GM19240 (cell line): Measurements from ENCODE around the gene LMOD1.

Experiments used
- DNase-seq: peaks from one replicate; pipeline ENCODE4 v3.0.0; 2011; ENCODE audit warnings: low spot score; ENCODE audit not compliant: insufficient read length

Gene LMOD1

GRCh38 chr1:201894343-201895119 lies 51.8 kb downstream of the LMOD1 start:
- DNase-seq, result no peak

GRCh38 chr1:201893431-201893830 lies 52.9 kb downstream of the LMOD1 start:
- no peak for DNase-seq

GRCh38 chr1:201892211-201892610 lies 54.1 kb downstream of the LMOD1 start:
- DNase-seq, result no peak

GRCh38 chr1:201891451-201892045 lies 54.8 kb downstream of the LMOD1 start:
- DNase-seq, result no peak

GRCh38 chr1:201890806-201891450 lies 55.4 kb downstream of the LMOD1 start:
- DNase-seq, result no peak

- no peak for DNase-seq
Observed at GRCh38 chr1:201890223-201890622, 56.1 kb downstream of the LMOD1 start.

- no peak for DNase-seq
Observed at GRCh38 chr1:201889090-201889968, 57.0 kb downstream of the LMOD1 start.

- no peak for DNase-seq
Observed at GRCh38 chr1:201888282-201889089, 57.9 kb downstream of the LMOD1 start, which contains the start of gene SHISA4. TSS of gene SHISA4 (plus strand) at chr1:201888898. CDS start at chr1:201888995, 97 bp downstream.

- no peak for DNase-seq
Observed at GRCh38 chr1:201887116-201887866, 59.1 kb downstream of the LMOD1 start.

- DNase-seq, result no peak
Observed at GRCh38 chr1:201886103-201886885, 60.1 kb downstream of the LMOD1 start.

GRCh38 chr1:201885531-201886075 lies 60.7 kb downstream of the LMOD1 start:
- DNase-seq, result no peak

- DNase-seq, result no peak
Observed at GRCh38 chr1:201884425-201884824, 61.9 kb downstream of the LMOD1 start.

GRCh38 chr1:201883786-201884185 lies 62.6 kb downstream of the LMOD1 start:
- no peak for DNase-seq

- DNase-seq, result no peak
Observed at GRCh38 chr1:201883266-201883665, 63.1 kb downstream of the LMOD1 start.

- DNase-seq, result no peak
Observed at GRCh38 chr1:201882665-201883132, 63.6 kb downstream of the LMOD1 start.

GRCh38 chr1:201881617-201882016 lies 64.7 kb downstream of the LMOD1 start:
- no peak for DNase-seq

GRCh38 chr1:201880928-201881571 lies 65.3 kb downstream of the LMOD1 start:
- DNase-seq, result no peak

GRCh38 chr1:201877877-201878401 lies 68.4 kb downstream of the LMOD1 start:
- no peak for DNase-seq
